Activated CD4-positive, alpha-beta T cell treated with anti-CD3 and anti-CD28 coated beads for 48 hours (primary cell): Measurements from ENCODE around the gene RAMACL.

Experiments used
- DNase-seq: peaks from one replicate; pipeline ENCODE4 v3.0.0-alpha.2; 2020

Gene RAMACL

GRCh38 chr6:166572370-166573261 lies 13.9 kb downstream of the RAMACL start:
- DNase-seq = no peak

DNA sequence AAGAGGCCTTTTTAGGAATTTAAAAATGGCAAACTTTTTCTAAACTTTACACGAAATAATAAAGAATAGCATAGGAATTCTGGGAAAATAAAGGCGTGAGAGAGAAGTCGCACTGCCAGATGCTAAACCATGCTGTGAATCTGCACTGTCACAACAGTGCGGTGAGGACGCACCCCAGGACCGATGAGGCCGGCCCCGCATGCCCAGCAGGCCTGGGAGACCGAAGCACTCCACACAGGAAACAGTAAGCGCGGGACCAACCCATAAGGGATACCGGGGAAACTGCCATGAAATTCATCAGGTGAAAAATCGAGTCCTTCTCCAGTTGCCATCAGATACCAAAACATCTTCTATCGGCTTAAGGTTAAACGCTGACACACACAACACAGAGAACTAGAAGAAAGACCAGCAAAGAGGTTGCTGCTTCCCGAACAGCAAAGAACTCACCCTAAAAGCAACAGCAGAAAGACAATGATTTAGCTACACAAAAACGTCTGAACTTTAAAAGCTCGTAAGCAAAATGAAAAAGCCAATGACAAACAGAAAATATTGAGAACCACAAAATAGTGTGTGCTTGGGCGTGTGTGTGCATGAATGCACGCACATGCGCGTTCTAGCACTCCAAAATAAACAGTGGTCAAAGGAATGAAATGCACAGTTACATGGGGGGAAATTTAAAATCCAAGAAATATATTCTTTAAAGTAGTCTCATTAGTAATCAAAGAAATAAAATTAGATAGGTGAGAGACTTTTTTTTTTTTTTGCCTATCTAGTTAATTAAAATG lies 15.4 kb downstream of the RAMACL start:
- DNase-seq = no peak

GRCh38 chr6:166569206-166569605 lies 17.3 kb downstream of the RAMACL start:
- no peak for DNase-seq

DNA sequence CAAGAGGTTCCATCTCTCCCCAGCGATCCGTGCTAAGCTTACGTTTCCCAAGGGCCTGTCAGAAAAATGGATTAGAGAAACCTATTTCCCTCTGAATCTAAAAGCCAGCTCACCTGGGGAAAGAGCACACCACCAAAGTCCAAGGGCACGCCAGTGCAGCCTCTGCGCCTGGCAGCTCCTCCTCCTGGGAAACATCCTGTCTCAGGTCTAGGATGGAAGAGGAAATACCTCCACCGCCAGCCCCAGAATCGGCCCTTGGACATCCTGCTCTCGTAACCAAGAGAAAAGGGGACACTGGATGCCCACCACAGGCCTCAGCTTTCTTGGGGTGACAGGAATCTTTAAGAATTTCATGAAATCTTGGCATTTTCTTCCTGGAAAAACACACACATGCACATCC lies 18.7 kb downstream of the RAMACL start:
- no peak for DNase-seq

DNA sequence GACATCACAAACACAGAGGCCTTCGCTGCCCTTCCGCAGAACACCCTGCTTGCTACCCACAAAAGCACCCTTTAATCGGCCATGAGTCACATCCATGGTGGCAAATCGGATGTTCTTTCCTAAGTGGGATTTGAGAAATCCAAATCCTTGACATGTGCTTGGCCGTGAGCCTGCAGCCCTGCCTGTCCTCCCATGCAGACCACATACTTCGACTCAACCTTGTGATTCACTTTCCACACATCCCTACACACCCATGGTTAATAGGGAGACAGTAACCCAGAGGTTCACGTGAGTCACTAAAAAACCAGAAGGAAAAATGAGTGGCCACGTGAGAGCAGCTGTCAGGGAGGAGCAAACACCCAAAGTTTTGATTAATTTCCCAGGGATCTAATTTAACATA lies 19.4 kb downstream of the RAMACL start:
- DNase-seq = no peak

- no peak for DNase-seq
These were observed 20.2 kb downstream of the RAMACL start for GRCh38 chr6:166566026-166567011.

- DNase-seq = no peak
These were observed 21.2 kb downstream of the RAMACL start for GRCh38 chr6:166565084-166565967.

- no peak for DNase-seq
These were observed 22.7 kb downstream of the RAMACL start for GRCh38 chr6:166563805-166564204.

GRCh38 chr6:166563200-166563599 lies 23.3 kb downstream of the RAMACL start:
- no peak for DNase-seq

DNA sequence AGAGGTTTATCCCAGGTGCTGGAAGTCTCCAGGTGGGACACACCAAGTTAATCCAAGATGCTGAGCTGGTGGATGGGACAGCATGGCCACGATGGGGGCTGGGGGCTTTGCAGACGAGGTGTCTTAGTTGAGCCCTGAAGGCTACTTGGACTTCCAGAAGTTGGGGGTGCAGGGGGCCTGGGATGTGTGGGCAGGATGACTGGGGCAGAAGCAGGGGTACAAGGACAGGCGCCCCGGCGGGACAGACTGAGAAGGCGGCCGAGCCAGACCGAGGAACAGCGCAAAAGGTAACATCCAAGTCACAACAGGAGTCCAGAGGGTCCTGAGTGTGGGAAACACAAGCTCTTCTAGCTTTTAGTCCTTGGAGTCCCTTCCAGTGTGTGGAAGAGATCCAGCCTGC lies 23.8 kb downstream of the RAMACL start:
- no peak for DNase-seq

- no peak for DNase-seq
These were observed 24.6 kb downstream of the RAMACL start for GRCh38 chr6:166561771-166562359.

GRCh38 chr6:166560222-166560621 lies 26.3 kb downstream of the RAMACL start:
- no peak for DNase-seq

GRCh38 chr6:166559662-166560061 lies 26.8 kb downstream of the RAMACL start:
- no peak for DNase-seq

- no peak for DNase-seq
These were observed 27.3 kb downstream of the RAMACL start for GRCh38 chr6:166559211-166559610.

DNA sequence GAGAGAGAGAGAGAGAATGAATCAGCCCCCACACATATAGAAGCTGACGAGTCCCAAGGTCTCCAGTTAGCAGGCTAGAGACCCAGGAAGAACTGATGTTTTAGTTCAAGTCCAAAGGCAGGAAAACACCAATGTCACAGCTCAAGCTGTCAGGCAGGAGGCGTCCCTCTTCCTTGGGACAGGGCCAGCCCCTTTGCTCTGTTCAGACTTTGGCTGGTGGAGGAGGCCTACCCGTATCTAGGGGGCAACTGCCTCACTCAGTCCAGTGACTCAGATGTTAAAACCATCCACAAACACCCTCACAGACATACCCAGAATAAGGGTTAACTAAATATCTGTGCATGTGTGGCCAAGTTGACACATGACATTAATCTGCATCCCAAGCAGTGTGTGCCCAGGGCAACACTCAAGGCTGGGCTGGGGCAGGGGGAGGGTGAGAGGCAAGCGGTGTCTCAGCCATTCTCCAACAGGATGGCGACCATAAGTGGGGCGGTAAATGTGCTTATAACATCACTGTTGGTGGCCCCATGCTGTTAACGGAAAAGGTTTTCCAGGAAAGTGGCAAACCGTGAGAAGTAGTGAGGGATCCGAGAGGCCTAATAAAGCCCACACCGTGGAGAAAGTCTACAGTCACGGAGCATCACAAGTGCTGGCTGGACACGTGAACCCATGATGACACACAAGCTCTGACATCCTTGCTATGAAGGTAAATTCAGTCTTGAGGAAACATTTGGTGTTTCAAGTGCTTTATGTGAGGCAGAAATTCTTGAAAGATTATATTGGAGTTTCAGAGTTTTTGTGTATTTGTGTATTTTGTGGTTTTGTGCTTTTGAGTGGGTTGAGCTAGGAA lies 28.1 kb downstream of the RAMACL start:
- DNase-seq = no peak

DNA sequence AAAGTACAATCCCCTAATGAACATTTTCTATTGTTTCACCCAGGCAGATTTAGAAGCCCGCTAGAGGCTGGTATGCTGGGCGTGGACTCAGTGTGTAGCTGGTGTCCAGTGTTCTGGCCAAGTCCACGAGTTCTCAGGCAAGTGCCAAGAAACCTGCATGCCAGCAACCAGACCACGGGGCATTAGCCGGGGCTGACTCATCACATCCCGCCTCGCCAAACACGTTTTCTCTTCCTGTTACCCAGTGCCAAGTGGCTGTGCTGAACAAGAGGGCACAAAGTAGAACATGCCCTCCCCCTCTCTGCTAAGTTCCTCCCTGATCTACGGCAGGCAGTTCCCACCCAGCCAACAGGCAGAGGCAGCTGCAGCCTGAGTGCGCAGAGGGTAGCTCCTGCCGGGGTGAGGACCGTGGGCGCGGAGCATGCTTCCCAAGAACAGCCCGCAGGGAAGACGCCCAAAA lies 29.6 kb downstream of the RAMACL start:
- peak; percentile 11 for DNase-seq

- DNase-seq = no peak
These were observed 30.1 kb downstream of the RAMACL start for GRCh38 chr6:166556336-166556735.

DNA sequence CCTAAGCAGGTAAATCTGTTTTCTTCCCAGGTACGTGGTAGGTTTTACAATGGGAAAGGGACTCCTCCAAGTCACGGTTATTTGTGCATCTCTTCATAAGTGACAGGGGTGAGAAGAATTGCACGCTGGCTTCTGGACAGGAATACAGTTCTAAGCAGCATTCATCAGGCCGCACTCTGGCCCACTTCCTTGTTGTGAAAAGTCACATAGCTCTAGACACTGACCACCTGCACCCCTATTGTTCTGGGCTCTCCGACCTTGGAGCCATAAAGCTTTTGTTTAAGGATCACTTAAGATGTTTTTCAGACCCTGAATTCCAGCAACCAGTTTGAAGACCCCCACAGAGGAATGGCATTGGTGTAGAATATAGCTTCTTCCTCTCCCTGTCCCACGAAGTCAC lies 31.4 kb downstream of the RAMACL start:
- DNase-seq = no peak

DNA sequence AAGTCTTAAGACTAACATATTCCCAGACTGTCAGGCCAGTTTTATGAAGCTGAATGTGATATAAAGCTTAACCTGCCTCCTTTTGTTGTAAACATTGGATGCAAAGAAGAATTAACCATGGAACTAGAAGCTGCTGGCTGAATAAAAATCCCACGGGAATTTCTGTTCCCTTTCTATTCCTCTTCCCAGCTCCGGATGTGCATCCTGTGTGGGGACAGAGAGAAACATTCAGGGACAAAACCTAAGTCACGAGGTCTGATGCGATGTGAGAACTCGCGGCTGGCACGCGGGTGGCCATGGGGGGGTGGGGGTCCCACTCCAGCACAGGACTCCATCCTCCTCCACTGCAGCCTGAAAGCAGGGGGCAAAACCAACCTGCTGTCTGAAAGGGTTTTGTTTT lies 32.2 kb downstream of the RAMACL start:
- no peak for DNase-seq

DNA sequence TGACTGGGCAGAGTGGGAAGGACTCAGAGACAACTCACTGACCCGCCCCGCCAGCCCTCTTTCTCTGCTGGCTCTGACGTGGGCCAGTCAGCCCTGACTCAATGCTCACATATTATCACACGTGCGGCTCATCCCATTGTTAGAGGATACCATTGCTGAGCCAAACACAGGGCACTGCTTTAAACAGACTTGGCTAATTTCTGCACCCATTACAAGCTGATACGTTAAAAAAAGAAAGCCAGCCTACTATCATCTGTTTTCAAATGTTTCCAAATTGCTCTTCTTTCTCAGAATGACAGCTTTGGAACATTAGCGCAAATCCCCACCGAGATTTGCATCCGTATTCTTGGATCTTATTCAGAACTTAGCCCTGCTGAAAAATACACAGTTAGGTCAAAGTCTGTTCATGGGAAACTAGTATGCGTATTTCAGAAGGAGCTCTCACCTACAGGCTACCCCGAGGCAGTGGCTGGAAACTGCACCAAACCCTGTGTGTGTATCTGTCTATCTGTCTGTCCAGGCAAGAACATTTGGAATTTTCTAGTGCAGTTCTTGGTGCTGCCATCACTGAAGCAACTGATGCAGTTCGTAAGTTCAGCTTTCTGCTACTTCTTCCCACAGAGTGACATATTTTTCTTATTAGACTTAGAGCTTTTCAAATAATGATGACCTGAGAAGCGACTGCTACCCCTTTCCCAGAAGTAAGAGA lies 32.8 kb downstream of the RAMACL start:
- DNase-seq = no peak
